ENCODE results near the gene DHRS3.

GRCh38 chr1:12661606-12662219 lies 43.7 kb upstream of the DHRS3 start:
- TF ChIP-seq RCOR1 (IDR thresholded peaks at IDR 0.05; ENCODE audit: low read length): no peak
- no peak for TF ChIP-seq CTCF (IDR thresholded peaks at IDR 0.05)
- no peak for TF ChIP-seq JUND (IDR thresholded peaks at IDR 0.05)
- TF ChIP-seq EP300 (IDR thresholded peaks at IDR 0.05; ENCODE audit: borderline replicate concordance in 1 of 2, low read depth in 1 of 2, low read length in 1 of 2): no peak
- no peak for TF ChIP-seq RAD21 (IDR thresholded peaks at IDR 0.05; ENCODE audit: low read length)
